HG02852 (cell line): Measurements from ENCODE around the gene SLC22A7.

ENCODE experiments used
- ATAC-seq: cut with Tn5 transposase; IDR thresholded peaks from one replicate; pipeline ENCODE4 v1.9.1; 2021; ENCODE audit warnings: mild to moderate bottlenecking, moderate library complexity; ENCODE audit not compliant: unreplicated experiment

Gene SLC22A7

DNA sequence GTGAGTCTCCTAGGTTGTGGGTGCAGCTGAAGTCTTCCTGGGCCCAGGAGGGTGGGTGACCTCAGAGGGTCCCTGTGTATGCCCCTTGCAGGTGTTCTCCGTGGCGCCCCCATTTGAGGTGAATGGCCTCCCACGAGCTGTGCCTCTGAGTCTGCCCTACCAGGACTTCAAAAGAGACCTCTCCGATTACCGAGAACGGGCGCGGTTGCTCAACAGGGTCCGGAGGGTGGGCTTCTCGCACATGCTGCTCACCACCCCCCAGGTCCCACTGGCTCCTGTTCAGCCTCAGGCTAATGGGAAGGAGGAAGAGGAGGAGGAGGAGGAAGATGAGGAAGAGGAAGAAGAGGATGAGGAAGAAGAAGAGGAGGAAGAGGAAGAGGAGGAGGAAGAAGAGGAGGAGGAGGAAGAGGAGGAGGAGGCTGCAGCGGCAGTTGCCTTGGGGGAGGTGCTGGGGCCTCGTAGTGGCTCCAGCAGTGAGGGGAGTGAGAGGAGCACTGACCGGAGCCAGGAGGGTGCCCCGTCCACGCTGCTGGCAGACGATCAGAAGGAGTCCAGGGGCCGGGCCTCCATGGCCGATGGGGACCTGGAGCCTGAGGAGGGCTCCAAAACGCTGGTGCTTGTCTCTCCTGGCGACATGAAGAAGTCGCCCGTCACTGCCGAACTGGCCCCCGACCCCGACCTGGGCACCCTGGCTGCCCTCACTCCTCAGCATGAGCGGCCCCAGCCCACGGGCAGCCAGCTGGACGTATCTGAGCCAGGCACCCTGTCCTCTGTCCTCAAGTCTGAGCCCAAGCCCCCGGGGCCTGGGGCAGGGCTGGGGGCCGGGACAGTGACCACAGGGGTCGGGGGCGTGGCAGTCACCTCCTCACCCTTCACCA is 15.2 kb upstream of the SLC22A7 start:
- no peak for ATAC-seq

DNA sequence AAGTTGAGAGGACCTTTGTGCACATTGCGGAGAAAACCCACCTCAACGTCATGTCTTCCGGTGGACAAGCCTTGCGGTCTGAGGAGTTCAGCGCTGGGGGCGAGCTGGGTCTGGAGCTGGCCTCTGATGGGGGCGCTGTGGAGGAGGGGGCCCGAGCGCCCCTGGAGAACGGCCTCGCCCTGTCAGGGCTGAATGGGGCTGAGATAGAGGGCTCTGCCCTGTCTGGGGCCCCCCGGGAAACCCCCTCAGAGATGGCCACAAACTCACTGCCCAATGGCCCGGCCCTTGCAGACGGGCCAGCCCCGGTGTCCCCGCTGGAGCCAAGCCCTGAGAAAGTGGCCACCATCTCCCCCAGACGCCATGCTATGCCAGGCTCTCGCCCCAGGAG is 14.6 kb upstream of the SLC22A7 start:
- no peak for ATAC-seq

DNA sequence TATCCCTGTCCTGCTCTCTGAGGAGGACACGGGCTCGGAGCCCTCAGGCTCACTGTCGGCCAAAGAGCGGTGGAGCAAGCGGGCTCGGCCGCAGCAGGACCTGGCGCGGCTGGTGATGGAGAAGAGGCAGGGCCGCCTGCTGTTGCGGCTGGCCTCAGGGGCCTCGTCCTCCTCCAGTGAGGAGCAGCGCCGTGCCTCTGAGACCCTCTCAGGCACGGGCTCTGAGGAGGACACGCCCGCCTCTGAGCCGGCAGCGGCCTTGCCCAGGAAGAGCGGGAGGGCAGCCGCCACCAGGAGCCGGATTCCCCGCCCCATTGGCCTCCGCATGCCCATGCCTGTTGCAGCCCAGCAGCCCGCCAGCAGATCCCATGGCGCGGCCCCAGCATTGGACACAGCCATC is 14.2 kb upstream of the SLC22A7 start:
- no peak for ATAC-seq

DNA sequence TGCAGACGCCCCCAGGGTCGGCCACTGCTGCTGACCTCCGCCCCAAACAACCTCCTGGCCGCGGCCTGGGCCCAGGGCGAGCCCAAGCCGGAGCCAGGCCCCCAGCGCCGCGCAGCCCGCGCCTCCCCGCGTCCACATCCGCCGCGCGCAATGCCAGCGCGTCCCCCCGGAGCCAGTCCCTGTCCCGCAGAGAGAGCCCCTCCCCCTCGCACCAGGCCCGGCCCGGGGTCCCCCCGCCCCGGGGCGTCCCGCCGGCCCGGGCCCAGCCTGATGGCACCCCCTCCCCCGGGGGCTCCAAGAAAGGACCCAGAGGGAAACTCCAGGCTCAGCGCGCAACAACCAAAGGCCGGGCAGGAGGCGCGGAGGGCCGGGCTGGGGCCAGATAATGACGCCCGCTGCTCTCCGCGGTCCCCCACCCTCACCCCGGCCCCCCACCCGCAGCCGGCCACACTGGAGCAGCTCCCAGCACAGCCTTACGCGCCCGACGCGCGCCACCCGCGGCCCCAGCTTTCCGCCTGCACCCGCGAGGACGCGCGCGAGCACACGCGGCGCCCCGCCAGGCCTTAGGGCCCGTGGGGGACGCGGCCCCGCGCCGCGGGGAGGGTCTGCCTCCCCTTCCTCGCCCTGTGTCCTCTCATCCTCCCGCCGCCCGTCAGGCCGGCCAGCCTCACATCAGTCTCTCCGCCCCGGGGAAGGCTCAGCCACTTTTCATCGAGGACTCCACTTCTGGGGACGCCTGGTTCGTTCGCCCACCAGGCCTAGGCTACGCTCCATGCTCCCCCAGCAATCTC is 12.9 kb upstream of the SLC22A7 start:
- ATAC-seq = no peak

DNA sequence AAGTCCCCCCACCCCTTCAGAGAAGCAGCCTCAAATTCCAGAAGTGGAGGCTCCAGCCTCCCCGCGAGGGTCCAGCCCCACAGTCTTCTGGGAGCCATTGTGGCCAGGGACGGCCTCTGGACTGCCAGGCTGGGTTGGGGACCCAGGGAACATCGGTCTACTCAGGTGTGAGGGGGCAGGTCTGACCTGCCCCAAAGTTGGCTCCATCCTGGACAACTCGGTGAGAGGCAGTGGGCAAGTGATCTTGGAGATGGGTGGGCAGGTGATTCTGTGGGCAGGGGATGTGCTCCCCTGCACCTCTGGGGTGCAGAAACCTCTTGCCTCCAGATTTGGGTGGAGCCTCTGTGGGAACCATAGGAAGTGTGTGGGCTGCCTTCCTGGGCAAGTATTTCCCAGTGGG is 12.2 kb upstream of the SLC22A7 start:
- ATAC-seq = no peak

DNA sequence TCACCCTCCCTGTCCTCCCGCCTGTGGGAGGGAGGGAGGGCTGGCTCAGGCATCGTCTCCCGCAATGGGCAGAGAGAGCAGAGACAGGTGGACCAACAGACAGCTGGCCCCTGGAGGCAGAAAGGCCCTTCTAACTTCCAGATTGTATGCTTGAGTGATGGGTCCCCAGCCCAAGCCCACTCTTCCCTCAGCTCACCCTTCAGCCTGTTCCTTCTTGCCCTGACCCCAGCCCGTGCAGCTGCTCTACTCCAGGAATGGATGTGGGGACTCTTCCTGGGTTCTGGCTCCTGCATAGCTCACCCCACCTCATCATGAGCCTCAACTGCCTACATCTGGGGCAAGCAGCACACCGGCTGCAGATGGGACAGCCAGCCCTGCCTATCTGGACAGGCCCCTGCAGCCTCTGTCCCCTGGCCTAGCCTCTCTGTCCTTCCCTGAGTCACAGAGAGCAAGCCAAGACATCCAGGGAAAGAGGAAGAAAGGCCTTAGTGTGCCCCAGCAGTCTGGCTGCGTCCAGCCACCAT is 11.5 kb upstream of the SLC22A7 start:
- ATAC-seq = no peak

DNA sequence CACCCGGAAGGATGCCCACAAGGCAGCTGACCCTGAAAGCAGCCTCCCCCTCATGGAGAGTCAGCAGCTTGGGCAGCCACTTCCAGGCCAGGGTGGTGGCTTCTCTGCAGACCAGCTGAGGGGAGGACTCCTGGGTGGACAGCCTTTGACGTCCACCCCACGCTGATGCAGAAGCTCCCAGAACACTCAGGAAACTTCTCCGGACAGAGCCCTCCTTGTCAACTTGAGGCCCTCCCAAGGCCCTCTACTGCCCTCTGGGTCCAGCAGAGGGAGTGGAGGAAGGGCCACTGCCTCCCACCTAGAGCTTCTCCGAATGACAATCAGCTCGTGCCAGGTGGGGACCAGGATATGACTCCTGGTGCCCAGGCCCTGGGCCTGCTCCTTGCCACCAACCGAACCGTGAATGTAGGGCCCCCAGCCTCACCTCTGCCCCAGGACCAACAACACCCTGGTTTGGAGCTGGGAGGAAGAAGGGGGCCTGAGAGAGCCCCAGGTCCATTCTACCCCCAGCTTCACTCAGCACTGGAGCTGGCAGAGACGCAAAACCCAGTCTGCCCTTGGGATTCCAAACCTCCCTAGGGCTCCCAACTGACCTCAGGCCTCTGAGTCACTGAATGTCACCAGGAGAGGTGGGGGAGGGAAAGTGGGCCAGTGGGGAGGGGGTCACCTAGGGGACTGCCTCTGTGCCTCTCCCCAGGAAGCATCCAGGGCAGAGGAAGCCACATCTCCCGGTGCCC is 10.9 kb upstream of the SLC22A7 start:
- ATAC-seq = no peak

DNA sequence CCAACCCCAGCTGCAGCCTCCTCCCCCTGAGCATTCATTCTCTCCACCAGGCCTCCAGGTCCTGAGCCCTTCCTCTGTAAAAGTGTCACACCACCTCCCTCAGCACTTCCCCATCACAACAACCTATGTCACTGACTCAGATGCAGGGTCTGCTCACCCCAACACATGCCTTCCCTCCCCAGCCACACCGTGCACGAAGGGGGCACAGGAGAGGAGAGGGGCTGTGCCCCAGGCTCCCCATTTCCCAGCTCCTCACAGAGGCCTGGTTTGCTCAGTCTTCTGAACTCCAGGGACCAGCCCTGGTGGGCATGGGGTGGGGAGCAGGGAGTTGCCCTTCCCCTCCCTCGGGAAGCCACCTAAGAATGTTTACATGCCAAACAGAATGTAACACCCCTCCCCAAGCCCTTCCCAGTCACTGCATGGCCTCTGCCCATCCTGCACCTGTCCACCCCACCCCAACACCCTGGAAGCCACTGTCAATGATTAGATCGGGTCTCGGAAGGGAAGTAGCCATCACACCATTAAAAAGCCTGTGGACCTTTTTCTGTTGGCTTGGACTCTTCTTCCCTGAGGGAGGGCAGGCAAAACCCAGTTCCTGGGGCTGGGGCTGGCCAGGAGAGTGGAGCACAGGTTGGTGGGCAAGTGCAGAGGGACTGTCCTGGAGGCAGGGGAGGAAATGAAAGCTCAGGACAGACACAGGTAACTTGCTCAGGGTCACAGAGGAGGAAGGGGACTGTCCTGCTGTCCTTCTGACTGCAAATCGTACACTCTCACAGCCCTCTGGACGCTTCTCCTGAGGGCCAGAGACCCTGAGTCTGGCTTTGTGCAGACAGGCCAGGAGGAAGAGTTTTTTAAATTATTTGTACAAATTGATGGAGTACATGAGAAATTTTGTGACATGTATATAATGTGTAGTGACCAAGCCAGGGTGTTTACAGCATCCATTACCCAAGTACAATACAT is 10.1 kb upstream of the SLC22A7 start:
- ATAC-seq = no peak

DNA sequence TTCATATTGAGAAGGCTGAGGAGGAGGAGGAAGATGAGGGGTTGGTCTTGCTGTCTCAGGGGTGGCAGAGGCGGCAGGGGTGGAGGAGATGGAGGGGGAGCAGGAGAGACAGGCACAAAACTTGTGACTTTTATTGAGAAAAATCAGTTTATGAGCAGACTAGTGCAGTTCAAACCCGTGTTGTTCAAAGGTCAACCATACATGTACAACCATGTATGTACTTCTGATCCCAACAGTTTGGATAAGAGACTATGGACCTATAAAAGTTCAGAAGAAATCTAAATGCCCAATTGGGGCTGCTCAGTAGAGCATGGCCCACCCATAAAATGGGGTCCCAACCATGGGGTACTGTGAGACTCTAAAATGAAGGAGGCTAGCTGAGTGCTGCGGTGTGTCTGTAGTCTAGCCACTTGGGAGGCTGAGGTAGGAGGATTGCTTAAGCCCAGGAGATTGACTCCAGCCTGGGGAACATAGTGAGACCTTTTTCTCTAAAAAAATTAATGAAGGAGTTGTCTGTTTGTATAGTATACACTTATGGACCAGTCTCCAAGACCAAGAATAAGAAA is 7.6 kb upstream of the SLC22A7 start:
- no peak for ATAC-seq

DNA sequence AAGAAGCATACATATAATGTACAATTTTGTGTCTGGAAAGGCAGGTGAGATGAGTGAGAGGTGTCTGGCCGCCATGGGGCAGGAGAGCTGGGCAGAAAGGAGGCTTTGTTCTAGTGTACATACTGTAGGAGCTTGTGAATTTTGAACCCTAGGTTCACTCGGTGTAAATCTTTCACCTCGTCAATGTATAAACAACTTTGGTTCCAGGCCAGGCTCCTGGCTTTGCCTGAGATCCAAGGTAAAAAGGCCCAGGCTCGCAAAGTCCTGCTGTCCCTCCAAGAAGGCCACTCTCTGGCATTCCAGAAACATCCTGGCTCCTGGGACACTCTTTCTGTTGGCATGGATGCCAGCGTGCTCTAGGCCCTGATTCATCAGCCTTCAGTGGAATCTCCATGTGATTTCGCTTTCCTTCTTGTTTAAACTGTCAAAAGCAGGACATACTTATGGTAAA is 7.1 kb upstream of the SLC22A7 start:
- no peak for ATAC-seq

DNA sequence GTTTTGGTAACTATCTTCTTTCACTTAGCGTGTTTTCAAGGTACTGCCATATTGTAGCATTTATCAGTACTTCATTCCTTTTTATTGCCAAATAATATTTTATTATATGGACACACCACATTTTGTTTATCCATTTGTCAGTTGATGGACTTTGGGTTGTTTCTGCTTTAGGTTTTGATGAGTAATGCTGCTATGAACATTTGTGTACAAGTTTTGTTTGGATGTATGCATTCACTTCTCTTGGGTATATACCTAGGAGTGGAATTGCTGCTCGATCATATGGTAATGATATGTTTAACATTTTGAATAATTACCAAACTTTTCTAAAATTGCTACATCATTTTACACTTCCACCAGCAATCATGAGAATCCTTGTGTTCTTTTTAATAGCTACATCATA is 6.4 kb upstream of the SLC22A7 start:
- no peak for ATAC-seq

DNA sequence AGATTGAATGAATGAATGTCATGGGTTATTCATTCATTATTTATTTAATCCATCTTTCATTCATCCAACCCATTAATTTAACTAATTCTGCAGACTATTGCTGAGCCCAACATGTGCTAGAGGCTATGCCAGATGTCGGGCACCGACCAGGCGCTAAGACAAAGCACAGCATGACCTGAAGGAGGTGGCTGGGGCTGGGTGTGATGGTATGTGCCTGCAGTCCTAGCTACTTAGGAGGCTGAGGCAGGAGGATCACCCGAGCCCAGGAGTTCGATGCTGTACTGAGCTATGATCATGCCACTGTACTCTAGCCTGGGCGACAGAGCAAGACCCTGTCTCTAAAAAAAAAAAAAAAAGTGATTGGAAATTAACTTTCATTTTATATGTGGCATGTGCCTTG is 5.7 kb upstream of the SLC22A7 start:
- ATAC-seq = no peak

DNA sequence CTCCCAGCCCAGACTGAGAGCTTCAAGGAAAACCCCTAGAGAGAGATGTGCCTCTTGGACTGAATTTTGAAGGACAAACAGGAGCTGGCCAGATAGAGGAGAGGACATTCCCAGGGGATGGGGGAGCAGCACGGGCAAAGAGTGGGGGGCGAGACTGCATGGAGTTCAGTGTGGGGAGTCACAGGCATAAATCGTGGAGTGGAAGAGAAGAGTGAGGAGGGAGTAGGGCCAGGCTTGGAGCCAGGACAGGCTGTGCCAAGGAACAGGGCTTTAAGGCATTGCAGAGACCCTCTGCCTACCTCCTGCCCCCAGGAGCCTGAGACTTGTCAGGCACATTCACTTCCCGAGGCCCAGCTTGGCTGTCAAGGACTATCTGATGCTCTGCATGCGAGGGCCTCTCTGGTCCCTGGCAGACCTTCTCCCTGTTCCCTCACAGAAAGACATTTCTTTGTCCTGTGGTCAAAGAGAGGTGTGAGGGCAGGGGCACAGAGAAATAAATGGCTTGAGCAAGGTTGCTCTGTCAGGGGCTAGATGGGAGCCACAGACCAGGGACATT is 5.2 kb upstream of the SLC22A7 start:
- no peak for ATAC-seq

DNA sequence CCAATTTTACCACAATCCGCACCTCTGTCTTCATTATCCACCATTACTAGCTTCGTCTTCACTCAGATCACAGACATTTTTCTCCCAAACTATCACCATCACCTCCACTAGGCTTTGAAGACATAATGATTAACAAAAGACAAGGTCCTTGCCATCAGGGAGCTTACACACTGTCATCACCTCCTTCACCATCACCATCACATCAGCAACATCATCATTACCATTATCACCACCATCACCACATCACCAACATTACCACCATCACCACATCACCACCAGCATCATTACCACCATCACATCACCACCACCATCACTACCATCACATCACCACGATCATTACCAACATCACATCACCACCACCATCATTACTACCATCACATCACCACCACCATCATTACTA is 4.4 kb upstream of the SLC22A7 start:
- ATAC-seq = no peak

DNA sequence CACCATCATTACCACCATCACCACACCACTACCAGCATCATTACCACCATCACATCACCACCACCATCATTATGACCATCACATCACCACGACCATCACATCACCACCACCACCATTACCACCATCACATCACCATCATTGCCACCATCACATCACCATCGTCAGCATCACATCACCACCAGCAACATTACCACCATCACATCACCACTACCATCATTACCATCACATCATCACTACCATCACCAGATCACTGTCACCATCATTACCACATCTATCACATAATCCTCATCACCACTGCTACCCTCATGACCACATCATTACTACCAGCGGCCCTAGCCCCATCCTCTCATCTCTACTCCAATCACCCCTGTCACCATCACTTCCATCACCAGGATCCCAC is 3.5 kb upstream of the SLC22A7 start:
- ATAC-seq = no peak

DNA sequence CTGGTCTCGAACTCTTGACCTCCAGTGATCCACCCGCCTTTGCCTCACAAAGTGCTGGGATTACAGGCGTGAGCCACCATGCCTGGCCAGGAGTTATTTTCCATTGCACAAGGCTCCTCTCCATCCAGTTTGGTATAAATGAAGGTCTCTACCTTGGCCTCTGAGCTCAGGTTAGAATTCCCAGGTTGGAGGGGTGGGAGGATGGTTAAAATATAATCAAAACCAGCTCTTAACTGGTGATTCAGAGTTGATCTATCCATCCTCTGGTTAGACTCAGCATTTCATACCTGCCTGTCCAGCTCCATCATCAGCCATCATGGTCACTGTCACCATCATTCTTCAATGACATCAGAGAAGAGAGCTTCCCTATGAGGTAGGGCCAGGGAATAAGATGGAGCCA is 2.6 kb upstream of the SLC22A7 start:
- ATAC-seq = no peak

DNA sequence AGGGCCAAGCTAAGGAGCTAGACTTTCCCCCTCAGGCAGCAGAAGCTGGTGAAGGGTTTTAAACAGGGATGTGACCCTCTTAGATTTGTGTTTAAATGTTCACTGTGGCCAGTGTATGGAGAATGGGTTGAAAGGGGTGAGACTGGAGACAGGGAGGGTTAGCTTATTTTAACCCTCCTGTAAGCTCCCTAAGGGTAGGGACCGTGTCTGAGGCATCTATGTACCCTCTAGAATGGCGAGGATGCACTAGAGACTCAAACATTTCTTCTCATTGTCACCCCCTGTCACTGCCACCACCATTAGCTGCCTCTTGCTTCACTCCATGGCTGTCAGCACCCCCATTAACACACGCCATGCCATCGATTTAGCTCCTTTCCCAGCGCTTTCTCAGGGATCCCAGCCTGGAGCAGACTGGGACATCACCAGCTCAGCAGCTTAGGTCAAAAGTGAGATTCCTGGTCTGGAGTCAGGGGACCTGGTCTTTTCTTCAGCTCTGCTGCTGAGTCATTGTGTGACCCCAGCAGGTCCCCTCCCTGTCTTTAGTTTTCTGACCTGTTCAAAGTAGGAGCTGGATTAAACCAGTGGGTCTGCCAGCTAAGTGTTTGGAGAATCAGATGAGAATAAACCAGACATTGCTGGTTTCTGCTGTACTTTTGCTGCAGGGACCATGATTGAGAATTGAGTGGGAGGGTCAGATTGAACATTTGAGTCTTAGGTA is 1.1 kb upstream of the SLC22A7 start:
- ATAC-seq = no peak

DNA sequence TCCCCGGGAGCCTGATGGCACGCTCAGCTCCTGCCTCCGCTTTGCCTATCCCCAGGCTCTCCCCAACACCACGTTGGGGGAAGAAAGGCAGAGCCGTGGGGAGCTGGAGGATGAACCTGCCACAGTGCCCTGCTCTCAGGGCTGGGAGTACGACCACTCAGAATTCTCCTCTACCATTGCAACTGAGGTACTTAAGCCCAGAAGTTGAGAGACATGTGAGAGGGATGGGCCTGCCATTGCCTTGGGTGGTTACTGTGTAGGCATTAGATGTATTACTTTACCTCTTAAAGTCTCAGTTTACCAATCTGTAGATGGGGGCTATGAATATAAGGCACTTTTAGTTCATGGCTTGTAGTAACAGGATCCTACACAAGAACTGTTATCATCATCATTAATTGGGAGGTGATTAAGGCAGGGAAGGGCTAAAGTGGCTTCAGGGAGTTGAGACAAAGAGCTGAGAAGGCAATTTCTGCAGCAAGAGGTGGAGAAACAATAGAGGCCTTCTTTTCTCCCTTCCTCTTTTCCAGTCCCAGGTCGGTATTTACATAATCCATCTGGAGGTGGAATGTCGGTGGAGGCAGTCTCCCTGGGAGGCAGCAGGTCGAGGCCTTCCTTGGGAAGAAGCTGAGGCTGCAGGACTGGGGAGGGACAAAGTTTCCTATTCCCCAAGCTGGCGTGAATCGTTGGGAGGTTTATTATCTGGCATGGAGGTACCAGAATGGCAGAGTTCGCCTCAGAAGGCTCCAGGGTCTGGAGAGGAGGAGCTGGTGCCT is 691 bp downstream of the SLC22A7 start:
- ATAC-seq = no peak
